NCI-H1417 (cell line): ENCODE measurements around the gene UBAC2.
"Not testable (repeated sequence)": the region's sequence is repeated elsewhere in the genome, so short reads cannot be mapped to it uniquely, and the experiment has no call there.

Experiments
- DNase-seq, 3 experiments: peaks; one replicate each; lab custom pipeline; 2025; lab: John Stamatoyannopoulos, UW

UBAC2 gene

DNA sequence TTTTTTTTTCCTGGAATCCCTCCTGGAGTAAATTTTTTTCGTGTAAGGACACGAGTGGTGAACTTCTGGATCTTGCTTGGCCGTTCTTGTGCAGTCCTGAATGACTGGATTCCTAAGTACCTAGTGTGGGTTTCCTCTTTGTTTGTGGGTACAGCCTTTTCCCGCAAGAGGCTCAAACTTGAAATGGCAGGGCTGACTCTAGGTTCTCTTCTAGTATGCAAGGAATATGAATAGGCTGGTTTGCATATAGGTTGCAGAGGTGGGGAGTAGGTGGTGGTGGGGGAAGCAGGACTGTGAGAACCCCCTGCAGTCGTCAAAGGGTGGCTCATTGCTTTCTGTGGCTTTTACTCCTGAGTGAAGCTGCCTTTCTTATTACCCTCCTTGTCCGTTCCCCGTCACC is 13.6 kb downstream of the UBAC2 start:
- no peak for DNase-seq

DNA sequence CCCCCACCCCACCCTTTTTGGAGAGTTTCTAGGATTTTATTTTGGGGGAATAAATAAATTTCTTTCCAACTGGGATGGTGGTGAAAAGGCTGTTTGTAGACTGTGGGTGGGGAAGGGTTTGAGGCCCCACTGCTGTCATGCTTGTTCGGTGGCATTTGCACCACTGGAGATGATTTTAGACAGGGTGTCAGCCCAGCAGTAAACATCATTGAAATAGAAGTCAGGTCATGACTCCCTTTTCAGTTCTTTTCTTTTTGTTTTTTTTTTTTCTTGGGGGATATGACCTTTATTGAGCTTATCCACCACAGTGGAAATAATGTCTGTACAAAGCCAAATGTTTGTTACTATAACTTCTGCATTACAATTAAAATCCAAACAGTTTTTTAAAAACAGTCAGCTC is 14.1 kb downstream of the UBAC2 start:
- no peak for DNase-seq

DNA sequence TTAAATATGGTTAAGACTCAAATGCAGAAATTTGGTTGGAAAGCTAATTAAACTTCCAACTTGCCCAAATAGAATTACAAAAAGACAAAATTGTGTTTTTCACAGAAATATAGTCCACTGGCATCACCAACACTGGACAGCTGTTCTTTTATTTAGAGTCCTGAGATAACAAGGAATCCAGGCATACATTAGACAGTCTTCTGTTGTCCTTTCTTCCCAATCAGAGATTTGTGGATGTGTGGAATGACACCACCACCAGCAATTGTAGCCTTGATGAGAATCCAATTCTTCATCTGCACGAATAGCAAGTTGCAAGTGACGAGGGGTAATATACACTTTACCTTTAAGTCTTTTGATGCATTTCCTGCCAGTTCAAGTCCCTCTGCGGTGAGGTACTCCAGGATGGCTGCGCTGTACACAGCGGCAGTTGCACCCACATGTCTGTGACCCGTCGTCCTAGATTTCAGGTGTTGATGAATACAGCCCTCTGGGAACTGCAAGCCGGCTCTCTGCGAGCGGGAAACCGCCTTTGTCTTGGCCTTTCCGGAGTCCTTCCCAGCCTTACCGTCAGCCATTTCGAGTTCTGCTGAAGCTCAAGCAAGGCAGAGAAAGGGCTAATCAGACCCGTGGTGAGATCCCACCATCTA is 14.7 kb downstream of the UBAC2 start:
- DNase-seq: peak in 1 of 3 experiments; percentile 87

DNA sequence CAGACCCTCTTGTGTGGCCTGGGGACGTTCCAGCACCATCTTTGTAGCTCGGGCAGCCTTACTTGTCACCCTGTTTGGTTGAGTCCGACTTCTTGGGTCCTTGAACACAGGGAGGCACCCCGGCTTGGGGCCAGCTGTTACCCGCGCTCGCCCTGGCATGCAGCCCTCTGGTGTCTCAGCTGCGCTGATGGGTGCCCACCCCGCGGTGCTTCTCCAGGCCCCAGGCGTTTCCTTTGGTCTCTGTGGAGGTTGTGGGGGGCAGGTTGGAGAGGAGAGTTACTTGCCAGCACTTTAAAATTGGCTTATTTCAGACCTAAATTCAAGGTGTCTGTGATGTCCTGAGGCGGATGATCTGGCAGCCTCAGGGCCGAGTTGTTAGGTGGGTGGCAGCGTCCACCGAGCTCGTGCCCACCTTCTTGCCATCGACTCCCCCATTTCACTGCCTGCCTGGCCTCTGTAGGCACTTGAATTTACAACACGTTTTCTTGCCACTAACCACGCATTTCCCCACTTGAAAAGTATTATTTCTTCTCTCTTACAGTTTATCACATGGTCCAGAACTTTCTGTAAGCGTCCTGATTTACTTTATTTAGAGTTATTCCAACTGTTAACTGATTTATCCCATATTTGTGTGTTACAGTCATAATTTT is 16.9 kb downstream of the UBAC2 start:
- DNase-seq: no peak

DNA sequence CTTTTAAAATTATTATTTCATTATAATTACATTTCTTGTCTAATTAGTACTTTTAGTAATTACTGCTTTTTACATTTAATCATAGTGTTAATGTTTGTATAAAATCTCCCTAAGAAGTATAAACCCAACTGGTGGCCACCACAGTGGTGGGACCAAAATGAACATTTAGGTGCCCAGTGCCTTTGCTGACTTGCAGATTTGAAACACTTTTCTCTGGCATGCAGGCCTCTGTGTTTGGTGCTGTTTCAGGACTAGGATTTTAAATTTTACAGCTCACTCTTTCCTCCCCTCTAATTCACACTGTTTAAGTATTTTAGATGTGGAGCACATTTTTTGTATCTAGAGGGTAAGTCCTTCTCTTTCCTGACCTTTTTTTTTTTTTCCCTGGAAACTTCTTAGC is 17.5 kb downstream of the UBAC2 start:
- DNase-seq: no peak

DNA sequence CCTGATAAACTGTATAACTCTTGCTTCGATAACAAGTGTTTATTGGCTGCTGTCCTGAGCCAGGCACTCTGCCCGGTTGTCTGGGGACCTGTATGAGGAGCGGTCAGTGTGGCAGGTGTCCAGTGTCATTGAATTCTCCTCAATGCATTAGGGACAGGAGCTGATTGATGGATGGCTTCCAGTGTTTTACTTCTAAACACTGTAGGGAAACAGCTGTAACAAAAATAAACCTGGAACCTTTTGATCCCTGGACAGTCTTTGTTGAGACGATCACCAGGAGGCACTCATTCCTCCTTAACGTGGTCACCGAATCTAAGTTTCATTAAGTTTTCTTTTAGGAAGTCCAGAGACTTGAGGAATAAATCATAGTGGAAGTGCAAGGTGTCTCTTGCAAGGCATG is 17.9 kb downstream of the UBAC2 start:
- DNase-seq: peak in 1 of 3 experiments; percentile 38

DNA sequence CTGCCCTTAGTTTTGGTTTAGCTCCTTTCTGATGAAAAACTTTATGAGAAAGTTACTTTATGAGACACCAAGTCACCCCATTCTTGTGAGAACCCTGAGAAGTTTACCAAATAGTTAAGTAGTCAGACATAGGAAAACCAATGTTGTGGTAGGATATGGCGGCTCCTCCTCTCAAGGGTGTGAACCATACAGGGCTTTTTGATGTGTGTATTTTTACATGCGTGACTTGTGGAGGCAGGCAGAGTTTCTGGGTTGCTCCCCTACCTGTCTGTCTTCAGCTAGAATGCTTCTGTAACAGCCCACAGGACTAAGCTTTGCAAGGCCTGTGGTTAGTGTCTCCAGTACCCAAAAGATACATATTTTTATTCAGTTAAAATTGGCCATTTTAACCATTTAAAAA is 18.3 kb downstream of the UBAC2 start:
- no peak for DNase-seq

DNA sequence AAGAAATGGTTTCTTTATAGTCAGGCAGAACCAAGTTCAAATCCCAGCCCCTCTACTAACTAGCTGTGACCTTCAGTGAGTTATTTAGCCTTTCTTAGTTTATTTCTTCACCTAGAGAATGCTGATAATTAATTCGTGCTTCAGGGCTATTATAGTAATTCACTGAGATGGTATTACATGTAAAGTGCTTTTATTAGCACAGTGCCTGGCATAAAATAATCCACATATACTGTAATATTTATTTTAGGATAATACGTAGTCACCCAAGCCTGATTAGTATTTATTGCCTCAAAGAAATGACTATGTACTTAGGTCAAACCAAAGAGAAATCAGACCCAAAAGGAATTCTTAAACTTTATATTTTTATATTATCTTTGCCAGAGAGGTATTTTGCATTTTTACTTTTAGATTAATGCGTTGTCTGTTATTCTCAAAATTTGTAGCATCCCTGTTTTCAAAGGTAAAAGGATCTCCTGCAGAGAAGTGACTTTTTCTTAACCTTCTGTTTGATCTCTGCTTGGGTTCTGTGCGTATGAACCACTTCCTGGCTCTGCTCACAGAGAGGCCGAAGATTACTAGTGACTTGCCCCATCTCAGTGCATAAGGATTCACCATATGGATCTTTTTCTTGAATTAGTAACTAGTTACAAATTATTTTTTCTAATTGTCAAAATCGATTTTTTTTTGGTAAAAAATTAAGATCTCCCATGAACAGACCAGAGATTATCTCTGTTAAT is 19.7 kb downstream of the UBAC2 start:
- DNase-seq: no peak

DNA sequence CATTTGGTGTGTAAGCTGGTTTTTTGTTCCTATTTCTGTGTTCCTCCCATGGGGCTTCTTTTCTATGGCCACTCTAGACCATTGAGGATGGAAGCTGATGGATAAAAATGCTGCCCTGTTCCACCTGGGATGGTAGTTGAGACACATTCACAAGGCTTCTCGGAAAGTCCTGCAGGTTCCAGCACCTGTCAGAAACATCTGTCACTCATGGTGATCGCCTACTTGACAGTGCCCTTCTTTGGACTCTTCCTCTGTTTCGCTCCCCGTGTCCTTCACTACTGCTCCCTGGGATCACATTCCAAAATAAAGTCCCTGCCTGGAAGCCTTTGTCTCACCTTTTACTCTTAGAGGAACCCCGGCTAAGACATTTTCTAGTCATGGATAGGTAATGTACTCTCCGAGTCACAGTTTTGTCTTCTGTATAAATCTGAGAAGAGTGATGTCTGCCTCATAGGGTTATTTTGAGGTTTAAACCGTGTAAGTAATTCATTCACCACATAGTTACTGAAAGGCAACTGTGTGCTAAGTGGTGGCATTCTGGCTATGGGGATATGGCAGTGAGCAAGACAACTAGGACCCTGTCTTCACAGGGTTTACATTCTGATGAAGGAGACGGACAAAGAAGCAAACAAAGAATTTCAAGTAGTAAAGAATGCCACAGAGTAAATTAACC is 21.0 kb downstream of the UBAC2 start:
- no peak for DNase-seq

DNA sequence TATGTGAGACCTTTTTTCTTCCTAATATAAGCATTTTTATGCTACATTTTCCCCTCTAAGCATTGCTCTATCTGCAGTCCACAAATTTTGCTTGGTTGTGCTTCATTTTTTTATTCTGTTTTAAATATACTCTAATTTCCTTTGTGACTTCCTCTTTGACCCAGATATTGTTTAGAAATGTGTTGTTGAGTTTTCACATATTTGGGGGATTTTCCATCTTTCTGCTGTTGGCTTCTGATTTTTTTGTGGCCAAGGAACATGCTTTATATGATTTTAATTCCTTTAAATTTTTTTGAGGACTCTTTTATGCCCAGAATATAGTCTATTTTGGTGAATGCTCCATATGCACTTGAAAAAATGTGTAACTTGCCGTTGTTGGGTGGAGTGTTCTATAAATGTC is 22.9 kb downstream of the UBAC2 start:
- DNase-seq: no peak

DNA sequence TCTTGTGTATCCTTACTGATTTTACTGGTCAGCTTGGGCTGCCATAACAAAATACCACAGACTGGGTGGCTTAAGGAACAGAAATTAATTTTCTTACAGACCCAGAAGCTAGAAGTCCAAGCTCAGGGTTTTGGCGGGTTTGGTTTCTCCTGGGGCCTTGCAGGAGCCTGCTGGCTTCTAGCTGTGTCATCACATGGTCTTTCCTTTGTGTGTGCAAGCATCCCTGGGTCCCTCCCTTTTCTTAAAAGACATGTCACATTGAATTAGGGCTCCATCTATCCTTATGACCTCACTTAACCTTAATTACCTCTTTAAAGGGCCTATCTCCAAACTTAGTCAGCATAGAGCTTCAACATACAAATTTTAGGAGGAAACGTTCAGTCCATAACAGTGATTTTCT is 23.4 kb downstream of the UBAC2 start:
- no peak for DNase-seq

DNA sequence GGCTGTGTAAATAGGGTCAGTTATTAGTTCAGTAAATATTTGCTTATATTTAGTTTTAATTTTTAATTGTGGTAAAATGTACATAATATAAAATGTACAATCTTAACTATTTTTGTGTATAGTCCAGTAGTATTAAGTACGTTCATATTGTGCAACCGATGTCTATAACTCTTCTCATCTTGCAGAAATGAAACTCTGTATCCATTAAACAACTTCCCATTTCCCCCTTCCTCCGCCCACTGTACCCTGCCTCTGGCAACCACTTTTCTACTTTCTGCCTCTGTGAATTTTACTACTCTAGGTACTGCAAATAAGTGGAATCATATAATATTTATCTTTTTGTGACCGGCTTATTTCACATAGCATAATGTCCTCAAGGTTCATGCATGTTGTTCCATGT is 24.4 kb downstream of the UBAC2 start:
- no peak for DNase-seq

DNA sequence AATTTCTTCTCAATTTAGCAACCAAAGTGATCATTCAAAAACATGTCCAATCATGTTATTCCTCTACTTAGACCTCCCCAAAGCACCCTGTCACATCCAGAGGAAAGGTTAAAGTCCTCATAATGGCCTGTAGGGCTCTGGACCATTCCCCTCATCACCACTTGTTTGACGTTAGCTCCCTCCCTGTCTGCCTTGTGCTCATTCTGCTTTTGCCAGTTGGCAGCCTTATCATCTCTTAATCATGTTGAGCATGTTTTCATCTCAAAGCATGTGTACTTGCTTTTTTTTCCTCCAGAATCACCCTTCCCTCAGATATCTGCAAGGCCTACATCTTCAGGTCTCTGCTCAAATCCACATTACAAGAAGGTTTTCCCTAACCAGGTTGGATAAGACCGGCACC is 25.9 kb downstream of the UBAC2 start:
- no peak for DNase-seq

DNA sequence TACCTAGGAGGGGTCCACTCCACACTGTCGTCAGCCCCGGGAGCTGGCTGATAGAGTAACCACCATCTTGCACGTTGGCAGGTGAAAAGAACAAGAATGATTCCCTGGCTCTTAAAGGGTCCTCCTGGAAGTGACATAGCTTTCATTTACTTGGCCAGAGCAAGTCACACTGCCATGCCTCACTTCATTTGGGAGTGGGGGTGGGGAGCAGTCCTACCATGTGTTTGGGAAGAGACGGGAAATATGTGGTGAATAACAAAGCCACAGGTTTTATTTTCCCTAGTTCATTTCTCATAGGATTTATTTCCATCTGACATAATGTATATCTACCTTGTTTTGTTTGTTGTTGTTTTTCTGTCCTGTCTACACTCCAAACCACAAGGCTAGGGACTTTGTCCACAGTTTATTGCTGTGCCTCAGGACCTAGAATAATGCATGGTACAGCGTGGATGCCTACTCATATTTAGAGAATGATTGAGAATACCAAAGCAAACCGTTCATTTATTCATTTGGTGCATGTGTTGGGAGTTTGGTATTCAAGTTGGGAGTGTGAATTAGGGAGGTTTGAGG is 26.8 kb downstream of the UBAC2 start:
- no peak for DNase-seq

DNA sequence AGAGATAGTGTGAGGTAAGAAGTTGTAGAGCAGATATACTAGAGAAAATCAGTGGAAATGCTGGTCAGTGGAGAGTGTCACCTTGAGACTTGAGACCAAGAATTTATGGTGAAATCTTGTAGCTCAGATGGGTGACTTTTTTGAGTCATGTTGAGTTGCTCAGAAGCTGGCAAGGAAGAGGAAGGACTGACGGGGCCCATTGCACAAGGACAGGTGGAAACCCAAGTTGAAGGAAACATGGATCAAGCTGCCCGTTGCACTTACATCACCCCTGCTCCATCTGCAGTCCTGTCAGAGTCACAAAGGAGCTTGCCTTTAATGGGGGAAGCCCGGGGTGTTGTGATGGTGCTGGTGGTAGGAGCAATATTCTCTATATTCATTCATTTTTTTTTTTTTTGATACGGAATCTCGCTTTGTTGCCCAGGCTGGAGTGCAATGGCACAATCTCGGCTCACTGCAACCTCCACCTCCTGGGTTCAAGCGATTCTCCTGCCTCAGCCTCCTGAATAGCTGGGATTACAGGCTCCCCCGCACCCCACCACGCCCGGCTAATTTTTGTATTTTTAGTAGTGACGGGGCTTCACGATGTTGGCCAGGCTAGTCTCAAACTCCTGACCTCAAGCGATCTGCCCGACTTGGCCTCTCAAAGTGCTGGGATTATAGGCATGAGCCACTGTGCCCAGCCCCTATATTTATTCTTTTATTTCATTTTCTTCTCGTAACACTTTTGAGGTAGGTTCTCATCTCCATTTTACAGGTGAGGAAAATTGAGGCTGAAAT is 27.4 kb downstream of the UBAC2 start:
- DNase-seq: no peak

DNA sequence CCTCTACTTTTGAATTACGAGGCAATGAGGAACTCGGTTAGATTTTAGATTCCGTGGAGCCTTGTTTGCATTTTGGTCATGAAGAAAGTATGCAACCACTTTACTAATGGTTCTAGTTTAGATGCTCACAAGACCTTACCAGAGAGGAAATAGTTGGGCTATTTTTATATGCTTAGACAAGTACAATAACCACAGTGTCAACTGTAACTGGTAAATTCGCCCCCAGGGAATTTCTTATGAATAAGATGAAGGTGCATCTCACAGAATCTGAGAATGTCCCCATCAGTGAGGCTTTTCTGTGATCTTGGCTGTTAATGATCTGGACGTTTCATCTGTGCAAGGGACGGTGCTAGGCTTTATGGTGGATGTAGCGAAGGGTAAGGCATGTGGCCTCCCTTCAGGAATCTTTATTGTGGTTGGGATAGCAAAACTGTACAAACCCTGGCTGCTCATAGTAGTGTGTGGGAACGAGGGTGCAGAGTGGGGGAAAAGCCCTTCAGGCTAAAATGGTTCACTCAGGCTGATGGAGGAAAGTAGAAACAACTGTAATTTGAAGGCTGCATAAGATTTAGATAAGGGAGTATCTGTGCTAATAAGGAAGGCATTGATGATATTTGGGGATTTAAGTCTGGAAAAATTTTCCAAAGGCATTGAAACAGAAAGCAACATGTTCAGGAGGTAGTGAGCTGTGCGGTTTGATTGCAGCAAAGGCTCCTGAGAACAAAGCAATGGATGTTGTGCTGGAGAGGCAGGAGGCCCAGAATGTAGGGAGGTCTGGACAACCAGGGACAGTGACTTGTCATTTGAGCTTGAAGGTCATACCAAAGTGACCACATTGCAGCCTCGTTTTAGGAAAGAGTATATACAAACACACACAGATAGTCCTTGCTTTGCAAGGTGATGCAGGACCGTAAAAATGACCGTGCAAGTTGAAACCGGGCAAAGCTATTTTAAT is 28.4 kb downstream of the UBAC2 start:
- no peak for DNase-seq

DNA sequence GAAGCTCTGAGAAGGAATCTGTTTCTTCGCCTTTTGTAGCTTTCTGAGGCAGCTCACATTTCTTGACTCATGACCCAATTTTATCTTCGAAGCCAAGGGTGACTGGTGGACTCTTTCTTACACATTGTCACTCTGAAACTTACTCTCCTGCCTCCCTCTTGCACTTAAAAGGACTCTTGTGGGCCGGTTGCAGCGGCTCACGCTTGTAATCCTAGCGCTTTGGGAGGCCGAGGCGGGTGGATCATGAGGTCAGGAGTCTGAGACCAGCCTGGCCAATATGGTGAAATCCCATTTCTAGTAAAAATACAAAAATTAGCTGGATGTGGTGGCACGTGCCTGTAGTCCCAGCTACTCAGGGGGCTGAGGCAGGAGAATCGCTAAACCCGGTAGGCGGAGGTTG is 29.9 kb downstream of the UBAC2 start:
- not testable (repeated sequence) for DNase-seq

DNA sequence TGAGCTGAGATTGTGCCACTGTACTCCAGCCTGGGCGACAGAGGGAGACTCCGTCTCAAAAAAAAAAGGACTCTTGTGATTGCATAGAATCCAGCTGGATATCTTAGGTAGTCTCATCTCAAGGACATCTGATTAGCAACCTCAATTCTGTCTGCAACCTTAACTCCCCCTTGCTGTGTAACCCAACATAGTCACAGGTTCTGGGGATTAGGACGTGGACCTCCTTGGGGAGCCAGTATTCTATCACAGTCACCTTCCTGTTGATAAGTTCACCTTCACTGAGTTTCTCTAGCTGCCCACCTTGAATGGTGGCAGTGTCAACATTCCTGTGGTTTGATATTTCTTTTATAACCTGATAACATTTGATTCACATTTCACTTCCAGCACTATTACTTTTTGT is 30.3 kb downstream of the UBAC2 start:
- no peak for DNase-seq

DNA sequence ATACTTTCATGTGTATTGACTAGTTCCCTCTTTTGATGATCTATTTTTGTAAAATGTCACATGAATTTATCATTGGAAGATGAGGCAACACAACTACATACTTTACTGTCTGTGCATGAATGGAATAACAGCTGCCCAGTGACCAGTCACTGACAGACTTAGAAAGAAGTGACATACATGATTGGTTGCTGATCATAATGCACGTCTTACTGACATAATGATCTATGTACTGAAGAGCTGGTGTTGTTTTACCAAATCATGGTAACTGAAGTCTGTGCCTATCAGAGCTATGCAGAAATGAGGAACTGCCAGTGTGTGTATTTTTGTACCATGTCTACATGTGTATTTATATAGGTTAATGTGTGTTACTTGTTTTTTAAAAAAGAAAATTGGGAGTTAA is 31.1 kb downstream of the UBAC2 start:
- DNase-seq: no peak

DNA sequence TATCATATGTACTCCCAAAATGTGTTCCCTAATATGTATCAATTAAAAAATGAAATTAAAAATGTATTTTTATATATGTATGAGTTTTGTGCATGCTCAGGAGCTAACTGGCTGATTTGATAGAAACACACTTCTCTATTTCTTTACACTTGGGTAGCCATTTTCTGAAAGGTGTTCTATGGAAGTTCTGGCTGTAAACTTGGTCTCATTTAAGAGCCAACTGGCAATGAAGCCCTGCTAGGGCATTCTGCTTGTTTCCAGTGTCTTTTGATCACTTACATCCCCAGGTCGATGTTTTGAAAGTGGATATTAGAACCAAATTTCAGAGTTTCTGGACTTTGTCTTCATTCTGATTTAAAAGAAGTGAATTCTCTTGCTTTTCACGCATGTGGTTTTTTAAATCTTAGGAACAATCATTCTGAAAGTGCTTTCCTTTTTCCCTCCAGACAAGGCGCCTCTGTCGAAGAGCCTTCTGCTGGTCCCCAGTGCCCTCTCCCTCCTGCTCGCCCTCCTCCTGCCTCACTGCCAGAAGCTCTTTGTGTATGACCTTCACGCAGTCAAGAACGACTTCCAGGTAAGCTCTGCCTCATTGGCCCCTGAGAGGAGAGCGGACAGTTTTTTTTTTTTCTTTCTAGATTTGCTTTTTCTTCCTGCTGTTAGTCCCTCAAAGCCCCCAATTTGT is 37.5 kb downstream of the UBAC2 start:
- no peak for DNase-seq
